ENCODE data around the gene P4HA1.
"Not testable (repeated sequence)": the region's sequence is repeated elsewhere in the genome, so short reads cannot be mapped to it uniquely, and the experiment has no call there.

The P4HA1 gene

GRCh38 chr10:73043766-73044377, 52.8 kb downstream of the P4HA1 start:
- DNase-seq (ENCODE audit: low read depth in 3 of 3), result no peak

- no peak for DNase-seq (ENCODE audit: low read depth in 3 of 3)
Measured at GRCh38 chr10:73043319-73043718, 53.3 kb downstream of the P4HA1 start.

- DNase-seq (ENCODE audit: low read depth in 3 of 3), result no peak
Measured at GRCh38 chr10:73042130-73042529, 54.5 kb downstream of the P4HA1 start.

DNA sequence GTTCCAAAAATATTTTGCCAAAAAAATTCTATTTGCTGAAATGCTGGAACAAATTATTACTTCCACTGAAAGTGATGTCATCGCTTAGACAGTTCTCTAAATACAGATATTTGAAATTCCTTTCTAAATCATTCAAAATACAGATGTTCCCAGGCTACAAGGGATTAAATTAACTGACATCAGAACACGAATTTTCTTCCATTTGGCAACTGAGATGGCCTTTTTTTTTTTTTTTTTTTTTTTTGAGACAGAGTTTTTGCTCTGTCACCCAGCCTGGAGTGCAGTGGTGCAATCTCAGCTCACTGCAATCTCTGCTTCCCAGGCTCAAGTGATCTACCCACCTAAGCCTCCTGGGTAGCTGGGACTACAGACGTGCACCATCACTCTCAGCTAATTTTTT, 57.0 kb downstream of the P4HA1 start:
- DNase-seq (ENCODE audit: low read depth in 3 of 3), result no peak

DNA sequence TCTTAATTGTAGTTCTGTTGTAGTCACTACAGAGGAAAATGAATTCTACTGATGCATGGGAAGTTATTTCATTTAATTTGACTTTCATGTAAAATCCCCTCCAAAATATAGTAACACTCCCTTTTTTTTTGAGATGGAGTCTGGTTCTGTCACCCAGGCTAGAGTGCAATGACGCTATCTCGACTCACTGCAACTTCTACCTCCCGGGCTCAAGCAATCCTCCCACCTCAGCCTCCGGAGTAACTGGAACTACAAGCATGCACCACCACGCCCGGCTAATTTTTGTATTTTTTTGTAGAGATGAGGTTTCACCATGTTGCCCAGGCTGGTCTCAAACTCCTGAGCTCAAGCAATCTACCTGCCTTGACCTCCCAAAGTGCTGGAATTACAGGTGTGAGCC, 60.4 kb downstream of the P4HA1 start:
- not testable (repeated sequence) for DNase-seq (ENCODE audit: low read depth in 3 of 3)

DNA sequence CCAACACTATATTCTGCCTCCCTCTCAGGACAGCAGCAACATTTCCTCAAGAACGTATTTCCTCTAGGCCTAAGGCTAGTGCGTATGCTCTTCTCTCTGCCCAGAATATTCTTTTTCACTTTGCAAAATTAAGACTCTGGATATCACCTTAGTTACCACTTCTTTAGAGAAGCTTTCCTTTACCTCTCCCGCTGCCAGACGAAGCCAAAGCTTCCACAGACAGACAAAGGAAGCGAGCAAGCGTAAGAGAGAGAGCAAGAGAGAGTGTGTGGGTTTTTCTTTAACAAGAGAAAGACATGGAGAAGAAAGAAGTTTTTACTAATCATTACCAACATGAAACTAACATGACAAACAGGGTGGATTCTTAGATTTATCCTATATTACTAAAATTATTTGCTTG, 64.1 kb downstream of the P4HA1 start:
- no peak for DNase-seq (ENCODE audit: low read depth in 3 of 3)

GRCh38 chr10:73026623-73027022, 70.0 kb downstream of the P4HA1 start:
- not testable (repeated sequence) for DNase-seq (ENCODE audit: low read depth in 3 of 3)

DNA sequence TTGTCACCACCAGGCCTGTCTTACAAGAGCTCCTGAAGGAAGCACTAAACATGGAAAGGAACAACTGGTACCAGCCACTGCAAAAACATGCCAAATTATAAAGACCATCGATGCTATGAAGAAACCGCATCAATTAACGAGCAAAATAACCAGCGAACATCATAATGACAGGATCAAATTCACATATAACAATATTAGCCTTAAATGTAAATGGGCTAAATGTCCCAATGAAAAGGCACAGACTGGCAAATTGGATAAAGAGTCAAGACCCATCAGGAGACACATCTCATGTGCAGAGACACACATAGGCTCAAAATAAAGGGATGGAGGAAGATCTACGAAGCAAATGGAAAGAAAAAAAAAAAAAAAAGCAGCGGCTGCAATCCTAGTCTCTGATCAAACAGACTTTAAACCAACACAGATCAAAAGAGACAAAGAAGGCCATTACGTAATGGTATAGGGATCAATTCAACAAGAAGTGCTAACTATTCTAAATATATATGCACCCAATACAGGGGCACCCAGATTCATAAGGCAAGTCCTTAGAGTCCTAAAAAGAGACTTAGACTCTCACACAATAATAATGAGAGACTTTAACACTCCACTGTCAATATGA, 73.1 kb downstream of the P4HA1 start:
- DNase-seq (ENCODE audit: low read depth in 3 of 3), result not testable (repeated sequence)

DNA sequence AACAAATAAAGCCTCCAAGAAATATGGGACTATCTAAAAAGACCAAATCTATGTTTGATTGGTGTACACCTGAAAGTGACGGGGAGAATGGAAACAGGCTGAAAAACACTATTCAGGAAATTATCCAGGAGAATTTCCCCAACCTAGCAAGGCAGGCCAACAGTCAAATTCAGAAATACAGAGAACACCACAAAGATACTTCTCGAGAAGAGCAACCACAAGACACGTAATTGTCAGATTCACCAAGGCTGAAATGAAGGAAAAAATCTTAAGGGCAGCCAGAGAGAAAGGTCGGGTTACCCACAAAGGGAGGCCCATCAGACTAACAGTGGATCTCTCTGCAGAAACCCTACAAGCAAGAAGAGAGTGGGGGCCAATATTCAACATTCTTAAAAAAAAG, 73.7 kb downstream of the P4HA1 start:
- DNase-seq (ENCODE audit: low read depth in 3 of 3), result not testable (repeated sequence)

DNA sequence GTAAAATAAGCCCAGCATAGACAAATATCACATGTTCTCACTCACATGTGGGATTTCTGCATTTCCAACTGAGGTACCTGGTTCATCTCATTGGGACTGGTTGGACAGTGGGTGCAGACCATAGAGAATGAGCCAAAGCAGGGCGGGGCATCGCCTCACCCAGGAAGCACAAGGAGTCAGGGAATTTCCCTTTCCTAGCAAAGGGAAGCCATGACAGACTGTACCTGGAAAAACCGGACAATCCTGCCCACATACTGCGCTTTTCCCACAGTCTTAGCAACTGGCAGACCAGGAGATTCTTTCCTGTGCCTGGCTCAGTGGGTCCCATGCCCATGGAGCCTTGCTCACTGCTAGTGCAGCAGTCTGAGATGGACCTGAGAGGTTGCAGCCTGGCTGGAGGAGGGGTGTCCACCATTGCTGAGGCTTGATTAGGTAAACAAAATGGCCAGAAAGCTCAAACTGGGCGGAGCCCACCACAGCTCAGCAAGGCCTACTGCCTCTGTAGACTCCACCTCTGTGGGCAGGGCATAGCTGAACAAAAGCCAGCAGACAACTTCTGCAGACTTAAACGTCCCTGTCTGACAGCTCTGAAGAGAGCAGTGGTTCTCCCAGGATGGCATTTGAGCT, 75.0 kb downstream of the P4HA1 start:
- DNase-seq (ENCODE audit: low read depth in 3 of 3), result not testable (repeated sequence)

DNA sequence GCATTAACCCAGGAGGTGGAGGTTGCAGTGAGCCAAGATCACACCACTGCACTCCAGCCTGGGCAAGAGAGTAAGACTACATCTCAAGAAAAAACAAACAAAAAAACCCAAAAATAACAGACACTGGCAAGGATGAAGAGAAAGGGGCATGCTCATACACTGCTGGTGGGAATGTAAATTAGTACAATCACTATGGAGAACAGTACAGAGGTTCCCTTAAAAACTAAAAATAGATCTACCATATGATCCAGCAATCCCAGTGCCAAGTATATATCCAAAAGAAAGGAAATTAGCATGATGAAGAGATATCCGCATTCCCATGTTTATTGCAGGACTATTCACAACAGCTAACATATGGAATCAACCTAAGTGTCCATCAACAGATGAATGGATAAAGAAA, 75.6 kb downstream of the P4HA1 start:
- DNase-seq (ENCODE audit: low read depth in 3 of 3), result no peak

- DNase-seq (ENCODE audit: low read depth in 3 of 3), result no peak
Measured at GRCh38 chr10:73019100-73019499, 77.6 kb downstream of the P4HA1 start.

- no peak for DNase-seq (ENCODE audit: low read depth in 3 of 3)
Measured at GRCh38 chr10:73018632-73019031, 78.0 kb downstream of the P4HA1 start.

- no peak for DNase-seq (ENCODE audit: low read depth in 3 of 3)
Measured at GRCh38 chr10:73017955-73018480, 78.6 kb downstream of the P4HA1 start.

GRCh38 chr10:73015779-73016178, 80.9 kb downstream of the P4HA1 start:
- no peak for DNase-seq (ENCODE audit: low read depth in 3 of 3)

- no peak for DNase-seq (ENCODE audit: low read depth in 3 of 3)
Measured at GRCh38 chr10:73003822-73004221, 92.8 kb downstream of the P4HA1 start.

GRCh38 chr10:73000973-73001372, 95.7 kb downstream of the P4HA1 start:
- no peak for DNase-seq (ENCODE audit: low read depth in 3 of 3)

- DNase-seq (ENCODE audit: low read depth in 3 of 3), result no peak
Measured at GRCh38 chr10:72997099-72997498, 99.6 kb downstream of the P4HA1 start.

- DNase-seq (ENCODE audit: low read depth in 3 of 3), result not testable (repeated sequence)
Measured at GRCh38 chr10:72995459-72995858, 101.2 kb downstream of the P4HA1 start.

- not testable (repeated sequence) for DNase-seq (ENCODE audit: low read depth in 3 of 3)
Measured at GRCh38 chr10:72989771-72990170, 106.9 kb downstream of the P4HA1 start.

DNA sequence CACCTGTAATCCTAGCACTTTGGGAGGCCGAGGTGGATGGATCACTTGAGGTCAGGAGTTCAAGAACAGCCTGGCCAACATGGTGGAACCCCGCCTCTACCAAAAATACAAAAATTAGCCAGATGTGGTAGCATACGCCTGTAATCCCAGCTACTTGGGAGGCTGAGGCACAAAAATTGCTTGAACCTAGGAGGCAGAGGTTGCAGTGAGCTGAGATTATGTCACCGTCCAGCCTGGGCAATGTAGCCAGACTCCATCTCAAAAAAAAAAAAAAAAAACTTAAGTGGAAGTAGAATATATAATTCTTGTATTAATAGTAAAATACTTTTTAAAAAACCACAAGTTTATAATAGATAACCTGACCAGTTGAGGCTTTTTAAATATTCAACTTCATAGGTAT, 112.0 kb downstream of the P4HA1 start:
- DNase-seq (ENCODE audit: low read depth in 3 of 3), result not testable (repeated sequence)

DNA sequence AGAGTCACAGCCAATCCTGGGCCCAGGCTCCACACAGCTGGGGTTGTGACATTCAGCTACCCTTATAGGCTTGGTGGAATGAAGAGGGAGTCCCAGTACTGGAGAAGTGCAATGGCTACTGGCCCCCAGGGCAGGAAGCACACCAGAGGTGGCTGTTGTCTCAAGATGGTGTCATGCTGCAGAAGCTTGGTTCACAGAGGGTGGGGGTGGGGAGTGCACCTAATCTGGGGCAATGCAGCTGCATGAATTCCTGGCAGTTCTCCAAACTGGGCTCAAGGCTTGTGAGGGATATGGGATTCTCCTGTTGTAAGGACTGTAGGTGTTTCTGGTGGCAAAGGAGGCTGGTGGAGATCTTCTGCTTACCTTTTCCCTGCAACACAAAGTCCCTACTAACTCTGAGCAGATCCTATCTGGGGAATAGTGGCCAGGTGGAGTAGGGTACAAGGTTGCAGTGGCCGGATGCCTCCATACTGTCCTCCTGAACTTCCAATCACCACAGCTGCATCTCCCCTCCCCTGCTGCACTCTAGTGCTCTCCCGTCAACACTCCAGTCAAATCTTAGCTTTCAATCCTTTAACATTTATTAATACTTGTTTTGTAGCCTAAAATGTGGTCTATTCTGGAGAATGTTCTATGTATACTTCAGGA, 114.7 kb downstream of the P4HA1 start:
- DNase-seq (ENCODE audit: low read depth in 3 of 3), result no peak

Data from stimulated activated CD4-positive, alpha-beta T cell treated with anti-CD3 and anti-CD28 coated beads, TNF-alpha, amount 100 ng/mL, for 4 hours (primary cell).